ENCODE data around the gene CACNG5.

The CACNG5 gene

GRCh38 chr17:66916946-66917345, 82.0 kb downstream of the CACNG5 start:
- no peak for DNase-seq (ENCODE audit: low read depth in 1 of 2, low spot score in 1 of 2)
- Histone ChIP-seq H3K4me3 (replicated peaks; ENCODE audit: insufficient read depth, low read length) (no peak overlapping the region), H3K27me3 (ENCODE audit: insufficient read depth, poor library complexity, severe bottlenecking) (no peaks in the 10 kb centered on the region), H3K27ac (replicated peaks) (no peak overlapping the region)
- TF ChIP-seq SPI1 (IDR thresholded peaks at IDR 0.05; ENCODE audit: borderline replicate concordance, low read depth) (no peak), POLR2AphosphoS5 (IDR thresholded peaks at IDR 0.05; ENCODE audit: low read depth) (no peak)

DNA sequence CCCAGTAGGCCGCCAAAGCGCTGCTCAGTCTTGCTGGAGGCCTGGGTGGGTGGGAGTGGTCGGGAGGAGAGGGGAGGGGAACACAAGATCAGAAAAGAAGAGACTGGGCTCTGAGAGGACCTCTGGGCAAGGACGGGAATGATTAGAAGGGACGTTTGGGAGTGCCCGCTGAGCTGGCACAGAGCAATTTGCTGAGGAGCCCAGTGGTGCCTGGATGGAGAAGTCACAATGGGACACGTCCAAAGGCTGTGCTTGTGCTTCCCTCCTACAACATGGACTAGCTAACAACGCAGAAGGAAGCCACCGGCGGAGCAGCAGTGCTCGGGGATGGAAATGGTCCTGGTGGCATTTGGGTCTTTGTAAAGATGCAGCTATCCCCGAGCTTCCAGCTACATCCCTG, 84.0 kb downstream of the CACNG5 start:
- no peak overlapping the region for H3K27ac ChIP-seq (replicated peaks)
- no peak for DNase-seq (ENCODE audit: low read depth in 1 of 2, low spot score in 1 of 2)
- no peaks in the 10 kb centered on the region for H3K27me3 ChIP-seq (ENCODE audit: insufficient read depth, poor library complexity, severe bottlenecking)
- TF ChIP-seq POLR2AphosphoS5 (IDR thresholded peaks at IDR 0.05; ENCODE audit: low read depth) (no peak), GABPA (IDR thresholded peaks at IDR 0.05; ENCODE audit: low read depth) (no peak), REST (IDR thresholded peaks at IDR 0.05; ENCODE audit: insufficient replicate concordance, low read depth) (no peak), SPI1 (IDR thresholded peaks at IDR 0.05; ENCODE audit: borderline replicate concordance, low read depth) (no peak)
- TF ChIP-seq, protein P1, sequence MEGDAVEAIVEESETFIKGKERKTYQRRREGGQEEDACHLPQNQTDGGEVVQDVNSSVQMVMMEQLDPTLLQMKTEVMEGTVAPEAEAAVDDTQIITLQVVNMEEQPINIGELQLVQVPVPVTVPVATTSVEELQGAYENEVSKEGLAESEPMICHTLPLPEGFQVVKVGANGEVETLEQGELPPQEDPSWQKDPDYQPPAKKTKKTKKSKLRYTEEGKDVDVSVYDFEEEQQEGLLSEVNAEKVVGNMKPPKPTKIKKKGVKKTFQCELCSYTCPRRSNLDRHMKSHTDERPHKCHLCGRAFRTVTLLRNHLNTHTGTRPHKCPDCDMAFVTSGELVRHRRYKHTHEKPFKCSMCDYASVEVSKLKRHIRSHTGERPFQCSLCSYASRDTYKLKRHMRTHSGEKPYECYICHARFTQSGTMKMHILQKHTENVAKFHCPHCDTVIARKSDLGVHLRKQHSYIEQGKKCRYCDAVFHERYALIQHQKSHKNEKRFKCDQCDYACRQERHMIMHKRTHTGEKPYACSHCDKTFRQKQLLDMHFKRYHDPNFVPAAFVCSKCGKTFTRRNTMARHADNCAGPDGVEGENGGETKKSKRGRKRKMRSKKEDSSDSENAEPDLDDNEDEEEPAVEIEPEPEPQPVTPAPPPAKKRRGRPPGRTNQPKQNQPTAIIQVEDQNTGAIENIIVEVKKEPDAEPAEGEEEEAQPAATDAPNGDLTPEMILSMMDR (IDR thresholded peaks at IDR 0.05; ENCODE audit: insufficient read depth, low read length): no peak
- H3K4me3 ChIP-seq (replicated peaks; ENCODE audit: insufficient read depth, low read length): no peak overlapping the region

DNA sequence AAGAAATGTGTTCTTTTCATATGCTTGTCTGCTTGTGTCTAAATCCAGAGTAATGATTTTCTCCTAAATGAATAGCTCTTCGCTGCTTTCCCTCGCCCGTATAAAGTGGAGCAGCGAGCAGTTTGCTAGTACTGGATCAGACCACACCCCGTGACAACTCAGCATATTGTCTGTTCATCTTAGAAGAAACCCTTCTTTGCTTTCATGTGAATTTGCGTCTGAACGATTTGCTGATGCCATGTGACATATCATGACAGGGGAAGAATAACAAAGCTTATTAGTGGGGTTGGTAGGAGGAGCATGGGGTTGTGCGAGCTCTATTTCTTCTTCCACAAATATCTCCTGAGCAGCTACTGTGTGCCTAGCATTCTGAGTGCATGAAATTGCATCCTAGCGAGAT, 85.5 kb downstream of the CACNG5 start:
- no peak overlapping the region for H3K4me3 ChIP-seq (replicated peaks; ENCODE audit: insufficient read depth, low read length)
- H3K27me3 ChIP-seq (ENCODE audit: insufficient read depth, poor library complexity, severe bottlenecking): no peaks in the 10 kb centered on the region
- TF ChIP-seq, protein P1 (IDR thresholded peaks at IDR 0.05; ENCODE audit: insufficient read depth, low read length): no peak
- no peak for TF ChIP-seq POLR2AphosphoS5 (IDR thresholded peaks at IDR 0.05; ENCODE audit: low read depth)
- no peak for DNase-seq (ENCODE audit: low read depth in 1 of 2, low spot score in 1 of 2)
- H3K27ac ChIP-seq (replicated peaks): no peak overlapping the region

DNA sequence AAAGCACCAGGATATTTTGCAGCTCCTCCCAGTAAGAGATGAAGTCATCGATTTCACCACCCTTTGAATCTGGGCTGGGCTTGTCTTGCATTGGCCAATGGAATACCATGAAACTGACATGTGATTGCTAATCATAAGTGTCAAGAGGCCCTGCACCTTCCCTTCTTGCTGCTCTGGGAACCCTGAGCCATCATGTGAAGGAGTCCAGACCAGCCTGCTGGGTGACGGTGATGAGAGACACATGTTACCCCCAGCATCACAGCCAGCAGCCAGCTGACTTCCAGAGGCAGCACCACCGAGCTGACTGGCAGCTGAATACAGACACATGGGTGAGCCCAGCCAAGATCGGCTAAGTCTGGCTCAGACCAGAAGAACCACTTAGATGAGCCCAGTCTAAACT, 86.0 kb downstream of the CACNG5 start:
- Histone ChIP-seq H3K27ac (replicated peaks) (no peak overlapping the region), H3K4me3 (replicated peaks; ENCODE audit: insufficient read depth, low read length) (no peak overlapping the region), H3K27me3 (ENCODE audit: insufficient read depth, poor library complexity, severe bottlenecking) (no peaks in the 10 kb centered on the region)
- DNase-seq (ENCODE audit: low read depth in 1 of 2, low spot score in 1 of 2): no peak
- no peak for TF ChIP-seq SPI1 (IDR thresholded peaks at IDR 0.05; ENCODE audit: borderline replicate concordance, low read depth)
- TF ChIP-seq, protein P1 (IDR thresholded peaks at IDR 0.05; ENCODE audit: insufficient read depth, low read length): no peak
- TF ChIP-seq GABPA (IDR thresholded peaks at IDR 0.05; ENCODE audit: low read depth): no peak
- TF ChIP-seq POLR2AphosphoS5 (IDR thresholded peaks at IDR 0.05; ENCODE audit: low read depth): no peak
- TF ChIP-seq REST (IDR thresholded peaks at IDR 0.05; ENCODE audit: insufficient replicate concordance, low read depth): no peak
